GM19328 (cell line): ENCODE measurements around the gene INF2.

ENCODE experiments used
- ATAC-seq: cut with Tn5 transposase; IDR thresholded peaks from one replicate; pipeline ENCODE4 v1.9.1; 2021; ENCODE audit warnings: mild to moderate bottlenecking, moderate library complexity; ENCODE audit not compliant: unreplicated experiment

INF2 gene

DNA sequence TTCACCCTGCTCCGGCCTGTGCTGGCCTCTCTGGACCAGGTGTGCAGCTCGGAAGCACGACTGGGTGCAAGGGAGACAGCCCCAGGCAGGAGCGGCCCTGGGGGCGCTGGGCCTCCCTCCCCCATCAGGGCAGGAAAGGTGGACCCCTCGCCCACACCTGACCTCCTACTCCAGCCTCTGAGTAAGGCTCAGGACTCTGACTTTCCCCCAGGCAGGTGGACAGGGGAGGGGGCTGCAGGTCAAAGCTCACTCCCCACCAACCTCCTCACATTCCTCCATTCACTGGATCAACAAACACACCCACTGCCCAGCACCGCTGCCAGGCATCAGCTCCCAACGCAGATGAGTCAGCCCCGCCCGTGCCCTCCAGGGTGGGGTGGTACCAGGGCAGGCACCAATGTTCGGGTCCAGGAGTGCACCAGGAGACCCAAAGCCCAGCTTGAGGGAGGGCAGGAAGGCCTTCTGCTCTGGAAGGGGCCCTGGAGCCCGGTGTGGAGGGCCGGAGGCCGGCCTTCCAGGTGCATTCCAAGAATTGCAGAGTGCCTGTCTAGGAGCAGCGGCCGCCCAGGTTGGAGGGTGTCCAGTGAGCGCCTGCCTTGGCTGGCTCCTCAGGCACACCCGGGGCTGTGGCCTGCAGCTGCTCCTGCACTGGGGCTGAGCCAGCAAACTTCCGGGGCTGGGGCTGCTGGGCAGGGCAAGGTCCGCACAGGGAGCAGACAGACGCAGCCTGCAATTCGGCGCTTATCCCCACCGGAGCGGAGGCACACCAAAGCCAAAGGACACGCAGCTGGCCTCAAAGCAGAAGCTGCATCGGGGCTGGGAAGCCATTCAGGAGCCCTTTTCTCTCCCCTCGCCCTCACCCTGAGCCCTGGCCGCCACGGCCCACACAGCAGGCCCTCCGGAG lies 1.6 kb upstream of the INF2 start:
- no peak for ATAC-seq

DNA sequence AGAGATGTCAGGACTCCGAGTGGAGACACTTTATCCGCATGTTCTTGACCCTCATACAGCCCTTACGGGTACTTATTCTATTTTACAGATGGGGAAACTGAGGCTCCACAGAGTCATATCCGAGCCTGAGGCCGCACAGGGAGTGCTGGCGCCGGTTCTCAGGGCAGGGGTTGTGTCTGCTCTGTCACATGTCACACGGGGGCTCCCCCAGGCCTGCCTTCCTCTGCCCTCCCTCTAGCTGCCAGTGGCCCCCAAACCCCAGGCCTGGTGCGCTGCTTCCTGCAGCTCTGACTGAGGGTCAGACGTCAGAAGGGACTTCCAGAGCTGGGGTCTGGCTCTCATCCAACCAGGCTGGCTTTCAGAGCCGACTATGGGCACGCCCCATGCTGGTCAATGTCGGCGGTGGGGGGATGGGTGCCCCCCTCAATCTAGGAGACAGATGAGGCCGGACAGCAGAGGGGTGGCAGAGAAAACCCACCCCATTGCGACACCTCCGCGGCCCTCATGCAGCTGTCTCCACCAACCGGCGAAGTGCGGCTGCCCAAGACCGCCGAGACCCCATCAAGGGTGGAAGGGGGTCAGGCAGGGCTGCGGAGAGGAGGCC lies 811 bp upstream of the INF2 start:
- ATAC-seq = no peak

DNA sequence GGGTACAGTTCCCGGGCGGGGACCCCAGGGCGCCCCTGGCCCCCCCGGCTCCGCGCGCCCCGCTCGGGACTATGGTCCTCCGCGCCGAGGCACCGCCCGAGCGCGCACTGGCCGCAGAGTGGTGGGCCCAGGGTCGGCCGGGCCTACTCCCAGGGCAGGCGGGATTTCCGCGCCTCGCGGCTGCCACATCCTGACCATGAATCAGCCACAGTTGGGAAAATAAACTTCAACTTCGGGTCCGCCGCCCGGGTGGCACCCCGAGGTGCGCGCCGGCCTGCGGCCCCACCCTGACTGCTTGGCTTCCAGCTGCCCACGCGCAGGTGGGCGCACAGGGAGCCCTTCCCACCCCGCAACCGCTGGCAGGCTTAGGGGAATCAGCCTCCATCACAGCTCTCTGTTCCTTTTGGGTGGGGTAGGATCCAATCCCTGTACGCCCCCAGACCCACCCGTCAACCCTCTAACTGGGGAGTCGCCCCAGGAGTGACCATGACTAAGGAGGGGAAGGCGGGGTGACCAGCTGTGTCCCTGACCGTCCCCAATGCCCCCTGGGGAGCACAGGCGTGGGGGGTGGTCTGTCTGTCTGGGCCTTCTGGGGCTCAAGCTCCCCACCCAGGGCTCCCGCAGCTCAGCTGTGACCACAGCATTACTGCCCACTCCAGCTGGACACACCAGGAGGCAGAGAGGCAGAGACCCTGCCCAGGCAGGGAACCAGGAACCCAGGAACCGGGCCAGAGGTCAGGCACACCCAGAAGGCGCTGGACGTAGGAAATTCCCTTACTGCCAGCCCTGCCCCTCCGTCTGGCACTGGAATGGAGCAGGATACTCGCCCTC lies 678 bp downstream of the INF2 start:
- no peak for ATAC-seq

DNA sequence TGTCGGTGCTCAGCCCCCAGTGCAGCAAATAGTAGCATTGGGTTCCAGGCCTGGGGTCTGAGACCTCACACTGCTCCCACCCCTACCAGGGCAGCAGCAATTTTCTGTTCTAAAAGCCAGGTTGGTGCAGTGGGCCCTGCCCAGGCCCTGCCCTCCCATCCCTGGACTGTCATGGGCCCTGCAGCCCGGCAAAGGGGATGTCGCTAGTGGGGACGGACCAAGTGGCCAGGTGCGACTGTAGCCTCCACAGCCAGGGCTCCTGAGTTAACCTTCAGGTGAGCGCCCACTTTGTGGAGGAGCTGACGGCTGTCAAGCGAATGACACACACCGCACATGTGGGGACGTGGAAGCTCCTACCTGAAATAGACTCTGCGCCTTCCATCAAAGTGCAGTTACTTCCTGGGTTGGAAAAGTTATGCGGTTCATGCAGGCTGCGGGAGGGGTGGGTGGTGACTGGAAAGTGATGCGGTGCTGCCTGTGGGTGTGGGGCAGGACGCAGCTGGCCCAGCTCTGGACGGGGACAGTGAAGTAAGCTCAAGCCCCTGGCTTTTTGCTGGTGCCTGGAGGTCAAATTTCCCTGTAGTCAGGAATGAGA lies 1.5 kb downstream of the INF2 start:
- no peak for ATAC-seq

DNA sequence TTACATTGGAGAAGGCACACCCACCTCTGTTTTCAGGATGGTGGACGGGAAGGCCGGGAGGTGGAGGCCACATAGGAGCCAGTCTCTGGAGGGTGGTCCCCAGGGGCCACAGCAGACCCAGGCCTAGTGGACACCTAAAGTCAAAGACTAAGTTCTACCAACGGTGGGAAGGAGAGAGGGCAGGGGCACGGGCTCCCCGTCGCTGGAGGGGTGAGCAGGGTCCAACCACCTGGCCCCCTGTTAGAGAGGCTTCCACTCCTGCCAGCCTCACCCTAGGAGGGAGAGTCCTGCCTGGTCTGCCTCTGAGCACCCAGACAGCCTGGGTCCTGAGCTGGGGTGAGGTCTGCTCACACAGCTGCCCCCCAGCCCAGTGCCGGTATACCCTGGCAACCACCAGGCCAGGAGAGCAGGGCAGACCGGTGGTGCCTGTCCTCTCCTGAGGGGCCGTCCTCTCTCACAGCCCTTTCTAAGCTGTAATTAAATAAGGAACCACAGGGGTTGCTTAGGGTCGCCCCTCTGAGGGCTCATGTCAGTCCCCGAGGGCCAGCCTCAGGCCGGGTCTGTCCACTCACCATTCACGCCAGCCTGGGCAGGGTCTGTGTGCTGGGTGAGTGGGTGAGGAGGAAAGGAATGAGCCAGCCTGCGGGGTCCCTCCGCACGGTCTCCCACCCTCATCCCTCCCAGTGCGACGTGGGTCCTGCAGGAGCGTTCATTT lies 2.3 kb downstream of the INF2 start:
- no peak for ATAC-seq

DNA sequence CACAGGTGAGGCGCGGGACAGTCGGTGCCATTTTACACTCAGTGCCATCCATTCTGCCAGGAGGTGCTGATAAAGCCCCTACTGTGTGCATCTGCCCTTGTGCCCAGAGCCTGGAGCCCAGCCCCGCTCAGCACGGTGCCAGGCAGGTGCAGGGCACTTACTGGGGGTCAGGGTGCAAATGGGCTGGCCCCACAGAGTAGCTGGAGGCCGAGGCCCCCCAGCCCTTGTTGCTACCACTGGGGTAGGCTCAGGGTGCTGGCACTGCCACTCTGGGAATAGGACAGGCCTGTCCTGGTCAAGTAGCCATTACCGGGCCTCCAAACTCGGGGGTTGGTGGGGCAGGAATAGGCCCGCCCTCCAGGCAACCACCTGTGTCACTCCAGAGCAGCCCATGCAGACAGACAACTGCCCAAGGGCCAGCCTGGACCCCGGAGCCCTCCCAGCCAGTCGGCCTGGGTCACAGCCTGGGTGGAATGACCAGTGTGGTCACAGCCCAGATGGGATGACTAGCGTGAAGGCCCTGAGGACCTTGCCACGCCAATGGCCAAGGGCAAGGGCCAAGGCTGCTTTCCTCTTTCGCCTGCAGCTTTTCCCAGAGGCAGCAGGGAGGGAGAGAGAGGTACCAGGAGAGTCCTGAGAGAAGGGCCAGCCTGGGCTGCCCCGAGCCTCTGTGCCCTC lies 3.0 kb downstream of the INF2 start:
- ATAC-seq = no peak

DNA sequence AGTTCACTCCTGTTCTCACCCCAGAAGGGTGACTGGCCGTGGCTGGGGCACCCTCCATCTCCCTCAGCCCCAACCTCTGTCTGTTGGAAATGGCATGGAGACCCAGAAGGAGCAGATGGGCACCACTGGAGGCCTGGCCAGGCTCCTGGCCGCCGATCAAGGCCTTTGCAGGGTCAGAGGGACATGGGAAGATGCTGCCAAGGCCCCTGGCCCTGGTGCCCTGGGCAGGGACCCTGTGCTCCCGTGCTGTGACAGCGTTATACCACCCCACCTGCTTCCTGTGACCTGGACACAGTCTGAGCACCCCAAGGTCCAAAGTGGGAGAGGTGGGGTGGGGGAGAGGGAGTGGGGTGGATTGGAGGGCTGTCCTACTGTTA lies 3.5 kb downstream of the INF2 start:
- no peak for ATAC-seq

DNA sequence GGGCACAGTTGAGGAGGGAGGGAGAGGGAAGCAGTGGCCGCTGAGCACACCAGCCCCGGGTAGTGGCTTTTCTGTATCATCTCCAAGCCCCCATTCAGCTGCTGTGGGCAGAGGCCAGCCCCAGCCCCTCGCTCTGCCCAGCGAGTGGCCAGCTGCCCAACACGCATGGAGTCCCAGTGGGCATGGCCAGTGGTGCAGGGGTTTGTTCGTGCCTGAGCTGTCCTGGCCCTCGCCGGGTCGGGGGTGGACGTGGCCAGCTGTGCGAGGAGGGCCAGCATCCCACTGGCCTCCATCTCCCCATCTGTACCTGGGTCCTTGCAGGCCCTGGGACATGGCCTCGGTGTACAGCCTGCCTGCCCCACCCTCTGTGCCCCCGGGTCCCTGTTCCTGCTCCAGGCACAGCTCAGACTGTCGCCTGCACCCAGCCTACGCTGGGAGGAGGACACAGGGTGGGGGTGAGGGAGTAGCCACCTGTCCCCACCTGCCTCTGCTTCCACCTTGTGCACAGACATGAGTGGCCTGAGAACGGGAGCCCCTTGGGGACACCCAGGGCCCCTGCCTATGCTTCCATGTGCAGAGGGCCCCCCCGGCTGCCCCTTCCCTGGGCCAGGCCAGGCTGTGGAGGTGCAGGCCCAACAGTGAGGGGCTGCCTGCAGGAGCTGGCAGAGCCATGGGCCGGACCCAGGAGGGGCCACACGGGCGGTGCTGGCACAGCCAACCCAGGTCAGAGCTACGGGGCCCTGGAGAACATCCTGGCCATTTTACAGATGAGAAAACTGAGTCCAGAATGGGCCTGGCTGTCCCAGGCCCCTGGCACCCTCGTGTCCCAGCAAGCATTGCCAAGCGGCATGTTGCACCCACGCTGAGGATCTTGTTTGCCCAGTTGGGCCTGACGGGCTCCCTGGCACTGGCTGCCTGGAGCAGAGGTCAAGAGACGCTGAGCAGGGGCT lies 4.3 kb downstream of the INF2 start:
- no peak for ATAC-seq

DNA sequence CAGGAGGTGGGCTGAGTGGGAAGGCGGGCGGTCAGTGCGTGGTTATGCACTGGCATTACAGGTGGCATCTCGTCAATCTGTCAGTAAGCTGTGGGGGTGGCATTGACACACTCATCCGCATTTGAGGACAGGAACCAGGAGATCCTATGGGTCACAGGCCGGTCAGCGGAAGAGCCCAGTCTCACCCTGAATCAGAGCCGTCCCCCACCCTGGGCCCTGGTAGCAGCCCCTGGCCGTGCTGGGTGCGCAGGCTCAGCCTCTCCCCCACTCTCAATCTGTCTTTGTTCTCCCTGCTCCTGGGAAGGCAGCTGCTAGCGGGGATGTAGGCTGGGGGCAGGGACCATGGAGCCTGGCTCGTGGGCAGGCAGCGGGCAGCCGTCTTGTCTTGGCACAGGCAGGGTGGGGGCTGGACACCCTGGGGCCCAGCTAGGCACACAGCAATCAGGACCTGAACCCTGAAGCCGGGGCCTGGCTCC lies 5.1 kb downstream of the INF2 start:
- ATAC-seq = no peak

DNA sequence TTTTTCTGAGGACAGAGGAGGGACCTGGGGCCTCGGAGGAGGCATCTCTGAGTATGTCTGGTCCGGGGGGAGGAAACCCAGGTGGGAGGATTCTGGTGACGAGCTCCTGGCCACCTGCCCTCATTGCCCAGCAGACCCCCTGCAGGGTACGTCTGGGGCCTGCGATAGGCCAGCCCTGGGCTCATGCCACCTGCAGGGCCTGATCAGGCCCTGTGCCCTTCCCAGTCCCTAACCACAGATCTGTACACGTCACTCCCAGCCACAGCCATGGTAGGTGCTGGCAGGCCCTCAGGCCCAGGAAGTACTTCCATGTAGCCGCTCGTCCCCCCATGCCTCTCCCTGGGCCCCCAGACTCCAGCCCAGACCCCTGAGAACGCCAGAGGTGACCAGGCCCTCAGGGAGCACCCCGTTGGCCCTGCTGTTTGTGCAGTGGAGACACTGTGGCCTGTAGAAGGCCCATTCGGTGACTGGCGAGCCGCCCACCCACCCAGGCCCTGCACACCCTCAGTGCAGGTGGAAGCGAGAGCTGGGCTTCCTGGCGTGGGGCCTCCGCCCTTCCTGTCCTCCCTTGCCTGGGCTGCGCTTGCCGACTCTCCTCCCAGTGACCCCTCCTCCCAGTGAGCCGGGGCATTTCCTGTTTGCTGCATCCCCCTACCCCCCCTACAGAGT lies 5.7 kb downstream of the INF2 start:
- no peak for ATAC-seq

DNA sequence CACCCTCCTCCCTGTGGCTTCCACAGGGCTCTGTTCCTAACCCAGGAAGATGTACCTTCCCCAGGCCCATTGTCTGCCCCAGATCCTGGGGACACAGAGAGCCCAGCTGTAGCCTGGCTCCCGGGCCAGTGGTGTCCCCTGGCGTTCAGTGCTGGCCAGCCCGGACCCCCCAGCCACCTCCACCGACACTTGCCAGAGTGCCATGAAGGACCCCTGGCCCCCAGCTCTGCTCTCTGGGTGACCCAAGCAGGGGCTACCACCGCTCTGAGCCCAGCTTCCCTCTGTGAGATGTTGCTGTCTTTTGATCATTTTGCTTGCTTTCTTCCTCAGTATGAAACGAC lies 6.2 kb downstream of the INF2 start:
- no peak for ATAC-seq

DNA sequence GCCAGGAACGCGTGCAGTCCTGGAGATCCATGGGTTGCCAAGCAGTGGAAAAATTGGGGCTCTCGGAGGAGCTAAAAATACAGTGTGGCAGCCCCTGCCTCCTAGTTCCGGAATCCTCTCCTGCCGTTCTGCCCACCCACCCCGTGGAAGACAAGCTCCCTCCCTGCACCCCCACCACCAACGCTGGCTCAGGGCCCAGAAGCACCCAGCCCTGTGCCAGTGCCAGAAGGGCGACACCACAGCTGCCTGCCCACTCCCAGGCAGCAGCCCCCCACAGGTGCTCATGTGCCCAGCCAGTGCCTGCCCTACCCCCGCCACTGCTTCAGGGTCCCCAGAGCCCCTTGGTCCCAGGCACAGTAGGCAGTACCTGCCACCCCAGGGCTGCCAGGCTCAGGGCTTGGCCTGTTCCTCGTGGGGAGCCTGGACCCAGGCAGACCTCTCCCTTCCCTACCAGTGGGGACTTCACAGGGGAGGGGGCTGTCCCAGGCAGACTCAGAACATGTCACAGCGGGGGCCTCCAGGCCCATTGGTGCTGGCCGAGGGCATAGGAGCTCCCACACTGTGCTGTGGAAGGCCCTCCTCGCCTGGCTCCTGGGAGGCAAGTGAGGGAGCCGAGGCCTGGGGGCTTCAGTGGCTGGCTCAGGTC lies 7.4 kb downstream of the INF2 start:
- ATAC-seq = no peak

DNA sequence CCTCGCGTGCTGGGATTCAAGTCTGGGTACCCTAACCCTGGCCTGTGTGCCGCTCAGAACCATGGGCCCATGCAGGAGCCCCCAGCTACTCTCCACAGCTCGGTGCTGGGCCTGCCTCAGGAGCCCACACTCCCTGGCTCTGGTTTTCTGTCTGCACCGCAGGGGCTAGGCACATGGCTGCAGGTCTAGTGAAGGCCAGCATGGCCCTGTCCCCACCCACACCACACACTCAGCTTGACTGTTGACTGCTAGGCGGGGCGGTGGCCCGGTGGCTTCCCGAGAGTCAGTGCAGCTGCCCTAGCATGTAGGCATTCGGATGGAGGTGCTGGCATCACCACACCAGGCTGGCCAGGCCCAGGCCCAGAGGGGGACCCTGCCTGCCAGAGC lies 7.9 kb downstream of the INF2 start:
- ATAC-seq = no peak

DNA sequence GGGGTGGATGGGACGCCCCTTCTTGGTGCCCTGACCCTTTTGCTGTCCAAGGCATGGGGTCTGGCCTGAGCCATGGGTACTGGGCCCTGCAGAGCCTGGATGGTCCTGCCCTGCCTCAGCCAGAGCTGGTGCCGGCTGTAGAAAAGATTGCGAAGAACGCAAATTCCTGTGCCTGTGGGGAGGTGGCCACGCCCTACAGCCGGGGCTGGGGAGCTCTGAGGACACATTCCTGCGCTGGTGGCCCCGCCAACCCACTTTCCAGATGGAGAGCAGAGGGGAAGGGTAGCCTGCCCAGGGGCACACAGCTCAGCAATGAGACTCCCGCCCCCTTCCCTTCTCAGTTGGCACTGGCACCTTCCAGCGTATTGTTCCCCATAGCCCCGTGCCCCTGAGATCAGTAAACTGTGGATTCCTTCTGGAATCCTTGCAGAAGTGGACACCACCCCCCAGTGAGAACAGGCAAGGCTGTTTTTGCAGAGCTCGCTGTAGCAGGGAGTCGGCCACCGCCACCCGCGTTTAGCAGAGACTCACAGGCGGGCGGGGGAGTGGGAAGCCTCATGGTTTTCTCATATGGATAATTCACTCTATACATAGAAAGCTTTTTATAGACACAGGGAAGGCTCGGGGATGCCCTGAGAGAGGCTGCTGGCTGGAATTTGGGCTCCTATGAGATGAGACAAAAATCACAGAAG lies 8.6 kb downstream of the INF2 start:
- no peak for ATAC-seq

DNA sequence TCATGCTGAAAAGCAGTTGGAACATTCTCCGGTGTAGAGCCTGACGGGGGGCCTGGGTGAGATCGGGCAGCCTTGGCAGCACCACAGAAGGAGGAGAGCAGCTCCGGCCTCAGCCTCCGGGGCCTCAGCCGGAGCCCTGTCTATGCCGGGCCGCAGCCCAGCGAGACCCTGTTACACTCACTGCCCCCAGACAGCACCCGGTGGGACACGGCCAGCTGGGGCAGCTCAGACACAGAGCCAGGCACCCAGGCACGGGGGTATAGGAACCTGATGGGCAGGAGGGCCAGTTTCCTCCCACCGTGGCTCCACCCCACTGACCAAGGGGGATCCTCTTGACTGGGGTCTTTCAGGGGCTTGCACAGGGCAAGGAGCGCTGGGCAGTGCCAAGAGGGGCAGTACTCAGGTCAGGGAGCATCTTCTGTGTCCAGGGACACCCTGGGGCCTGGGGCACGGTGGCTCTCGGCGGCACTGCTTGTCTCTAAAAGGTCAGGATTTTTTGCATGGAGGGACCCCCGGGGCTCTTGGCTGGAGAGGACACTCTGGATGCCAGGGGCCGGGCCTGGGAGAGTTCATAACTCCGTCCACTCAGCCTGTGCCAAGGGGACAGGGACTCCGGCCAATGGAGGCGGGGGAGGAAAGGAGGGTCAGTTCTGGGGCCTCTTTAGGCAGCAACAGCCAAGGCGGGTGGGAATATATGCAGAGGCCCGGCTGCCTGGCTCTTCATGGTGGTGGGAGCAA lies 9.4 kb downstream of the INF2 start:
- ATAC-seq = no peak

DNA sequence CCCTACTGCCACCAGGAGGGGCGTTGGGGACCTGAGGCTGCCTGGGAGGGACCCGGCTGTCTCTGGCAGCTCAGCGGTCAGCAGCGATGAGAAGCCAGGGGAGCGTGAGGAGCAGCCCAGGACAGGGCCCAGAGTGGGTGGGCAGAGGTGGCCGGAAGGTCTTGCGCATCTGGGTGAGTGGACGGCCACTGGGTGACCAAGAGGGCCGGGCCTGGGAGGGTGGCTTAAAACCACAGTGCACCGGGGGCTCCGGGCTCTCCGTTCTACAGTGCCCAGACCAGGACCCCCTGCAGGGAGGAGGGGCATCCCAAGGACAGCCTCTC lies 10.0 kb downstream of the INF2 start:
- no peak for ATAC-seq

DNA sequence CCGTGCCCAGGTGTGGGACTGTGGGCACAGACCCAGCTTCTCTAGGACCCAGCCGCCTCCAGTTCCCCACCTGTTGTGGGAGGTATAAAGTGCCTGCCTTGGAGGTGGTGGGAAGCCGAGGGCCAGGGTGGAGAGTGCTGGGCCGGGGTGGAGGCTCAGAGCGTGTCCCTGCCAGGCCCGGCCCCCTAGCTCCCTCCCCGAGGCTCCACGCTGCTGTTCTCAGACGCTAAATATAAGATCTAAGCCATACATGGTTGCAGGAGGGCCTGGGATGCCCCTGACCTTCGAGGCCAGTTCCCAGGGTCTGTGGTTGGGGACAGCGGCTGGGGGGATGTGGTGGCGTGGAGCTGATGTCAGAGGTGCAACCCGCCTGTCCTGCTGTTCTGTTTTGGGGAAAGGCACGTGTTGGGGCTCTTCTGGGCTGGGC lies 10.8 kb downstream of the INF2 start:
- no peak for ATAC-seq
